AG04449 (cell line): ENCODE data around the gene OTOP3.
"Not testable (repeated sequence)": the region's sequence is repeated elsewhere in the genome, so short reads cannot be mapped to it uniquely, and the experiment has no call there.

Experiments used
- CTCF ChIA-PET: fragments of 350-600 bp; formaldehyde crosslinking; extraction: SDS; loops from one replicate; lab custom pipeline; 2021; ENCODE audit warnings: antibody characterized with exemption; lab: Yijun Ruan, JAX
- POLR2A ChIA-PET: fragments of 400-600, 350-600 bp; formaldehyde crosslinking; extraction: SDS; loops from one replicate; lab custom pipeline; 2020; ENCODE audit warnings: antibody characterized with exemption, inconsistent platforms; lab: Yijun Ruan, JAX
- DNase-seq: peaks from one replicate; pipeline ENCODE4 v3.0.0-alpha.2; 2010; ENCODE audit warnings: low read depth, low spot score
- H3K4me3 ChIP-seq: 2 replicates; pipeline ENCODE4 v1.5.1; 2011; ENCODE audit warnings: low read depth, mild to moderate bottlenecking, control low read depth, low read length
- CTCF ChIP-seq: IDR thresholded peaks from one replicate; pipeline ENCODE4 v1.5.1; 2011; ENCODE audit warnings: mild to moderate bottlenecking, moderate library complexity, low read length, control low read depth, inconsistent platforms; ENCODE audit not compliant: insufficient read depth; ENCODE audit errors: missing control alignments

The OTOP3 gene

GRCh38 chr17:74904687-74905409 is 30.9 kb upstream of the OTOP3 start:
- ChIA-PET CTCF (no interaction called here), POLR2A (no interaction called here)
- no peak overlapping the region for H3K4me3 ChIP-seq
- no peak for DNase-seq
- no peak for TF ChIP-seq CTCF

- DNase-seq, H3K4me3 ChIP-seq, POLR2A ChIA-PET, CTCF ChIA-PET: not testable (repeated sequence)
These were observed 29.4 kb upstream of the OTOP3 start for GRCh38 chr17:74906214-74906793.

- no peak for DNase-seq
- CTCF ChIA-PET: no interaction called here
- POLR2A ChIA-PET: no interaction called here
These were observed 28.7 kb upstream of the OTOP3 start for GRCh38 chr17:74907012-74907411.

GRCh38 chr17:74909097-74909496 is 26.6 kb upstream of the OTOP3 start:
- CTCF ChIA-PET: interaction anchor here (1.1 kb wide), 1 partner anchor 52 kb away, joined by 3 read pairs; no protein-coding TSS in a partner anchor
- DNase-seq, H3K4me3 ChIP-seq, POLR2A ChIA-PET: not testable (repeated sequence)

More at GRCh38 chr17:74907012-74907411, 28.7 kb upstream of the OTOP3 start:
- H3K4me3 ChIP-seq: no peak overlapping the region
- no peak for TF ChIP-seq CTCF

- CTCF ChIA-PET, POLR2A ChIA-PET: not testable (repeated sequence)
These were observed 24.3 kb upstream of the OTOP3 start for GRCh38 chr17:74911423-74911822.

GRCh38 chr17:74916136-74916850 is 19.4 kb upstream of the OTOP3 start:
- ChIA-PET CTCF (no interaction called here), POLR2A (no interaction called here)
- TF ChIP-seq CTCF: no peak
- no peak for DNase-seq
- H3K4me3 ChIP-seq: no peak overlapping the region

More at GRCh38 chr17:74911423-74911822, 24.3 kb upstream of the OTOP3 start:
- H3K4me3 ChIP-seq, DNase-seq: not testable (repeated sequence)

GRCh38 chr17:74916851-74917199 is 18.9 kb upstream of the OTOP3 start:
- no peak for TF ChIP-seq CTCF
- ChIA-PET POLR2A (no interaction called here), CTCF (no interaction called here)
- H3K4me3 ChIP-seq: no peak overlapping the region
- no peak for DNase-seq
